Measurements from ENCODE around the gene PLXNA4.

Gene PLXNA4

GRCh38 chr7:132226046-132226956 is 350.0 kb downstream of the PLXNA4 start:
- H3K36me3 Mint-ChIP-seq = no peaks in the 10 kb centered on the region
- ATAC-seq (replicated peaks) (no peak), DNase-seq (no peak)
- no peaks in the 10 kb centered on the region for H3K9me3 Mint-ChIP-seq
- H3K27me3 Mint-ChIP-seq = peaks cover 0 to 10% of the 10 kb centered on the region in 2 donors
- no peak overlapping the region for H3K4me3 Mint-ChIP-seq
- H3K27ac Mint-ChIP-seq = no peak overlapping the region
- H3K4me1 Mint-ChIP-seq = no peaks in the 10 kb centered on the region

- no peak for DNase-seq
- Mint-ChIP-seq H3K4me3 (no peak overlapping the region), H3K36me3 (no peaks in the 10 kb centered on the region), H3K27me3 (peaks cover 0 to 10% of the 10 kb centered on the region in 2 donors), H3K4me1 (no peaks in the 10 kb centered on the region), H3K27ac (no peak overlapping the region), H3K9me3 (no peaks in the 10 kb centered on the region)
- ATAC-seq (replicated peaks) = no peak
Measured at GRCh38 chr7:132225216-132226030, 350.8 kb downstream of the PLXNA4 start.

- H3K36me3 Mint-ChIP-seq = no peaks in the 10 kb centered on the region
- no peaks in the 10 kb centered on the region for H3K4me1 Mint-ChIP-seq
- no peak overlapping the region for H3K27ac Mint-ChIP-seq
- DNase-seq = no peak
- no peaks in the 10 kb centered on the region for H3K9me3 Mint-ChIP-seq
- no peak for ATAC-seq (replicated peaks)
- H3K4me3 Mint-ChIP-seq = no peak overlapping the region
- peaks cover 0 to 5% of the 10 kb centered on the region in 2 donors for H3K27me3 Mint-ChIP-seq
Measured at GRCh38 chr7:132221356-132221755, 354.9 kb downstream of the PLXNA4 start.

- Mint-ChIP-seq H3K27me3 (peaks cover 0 to 5% of the 10 kb centered on the region in 2 donors), H3K9me3 (no peaks in the 10 kb centered on the region), H3K4me1 (no peaks in the 10 kb centered on the region), H3K4me3 (no peak overlapping the region), H3K36me3 (no peaks in the 10 kb centered on the region), H3K27ac (no peak overlapping the region)
- DNase-seq (no peak), ATAC-seq (replicated peaks) (no peak)
Measured at GRCh38 chr7:132220060-132220459, 356.2 kb downstream of the PLXNA4 start.

- Mint-ChIP-seq H3K9me3 (no peaks in the 10 kb centered on the region), H3K4me3 (no peak overlapping the region), H3K36me3 (no peaks in the 10 kb centered on the region), H3K4me1 (no peaks in the 10 kb centered on the region), H3K27me3 (peaks cover 0 to 5% of the 10 kb centered on the region in 2 donors), H3K27ac (no peak overlapping the region)
- DNase-seq = no peak
- ATAC-seq (replicated peaks) = no peak
Measured at GRCh38 chr7:132218876-132219275, 357.4 kb downstream of the PLXNA4 start.

- no peaks in the 10 kb centered on the region for H3K9me3 Mint-ChIP-seq
- no peaks in the 10 kb centered on the region for H3K27me3 Mint-ChIP-seq
- H3K4me3 Mint-ChIP-seq = no peak overlapping the region
- H3K27ac Mint-ChIP-seq = no peak overlapping the region
- no peaks in the 10 kb centered on the region for H3K36me3 Mint-ChIP-seq
- no peaks in the 10 kb centered on the region for H3K4me1 Mint-ChIP-seq
- ATAC-seq (replicated peaks) = no peak
- DNase-seq = no peak
Measured at GRCh38 chr7:132216847-132217525, 359.3 kb downstream of the PLXNA4 start.

GRCh38 chr7:132214452-132214851 is 361.8 kb downstream of the PLXNA4 start:
- Mint-ChIP-seq H3K9me3 (no peaks in the 10 kb centered on the region), H3K27me3 (no peaks in the 10 kb centered on the region), H3K36me3 (no peaks in the 10 kb centered on the region), H3K4me3 (no peak overlapping the region), H3K4me1 (no peaks in the 10 kb centered on the region), H3K27ac (no peak overlapping the region)
- ATAC-seq (replicated peaks) (no peak), DNase-seq (no peak)

- ATAC-seq (replicated peaks) (no peak), DNase-seq (no peak)
- H3K4me1 Mint-ChIP-seq = no peaks in the 10 kb centered on the region
- no peak overlapping the region for H3K27ac Mint-ChIP-seq
- H3K27me3 Mint-ChIP-seq = no peaks in the 10 kb centered on the region
- H3K36me3 Mint-ChIP-seq = no peaks in the 10 kb centered on the region
- no peak overlapping the region for H3K4me3 Mint-ChIP-seq
- no peaks in the 10 kb centered on the region for H3K9me3 Mint-ChIP-seq
Measured at GRCh38 chr7:132213583-132213982, 362.7 kb downstream of the PLXNA4 start.

- Mint-ChIP-seq H3K9me3 (no peaks in the 10 kb centered on the region), H3K4me1 (no peaks in the 10 kb centered on the region), H3K36me3 (no peaks in the 10 kb centered on the region), H3K27ac (no peak overlapping the region), H3K4me3 (no peak overlapping the region), H3K27me3 (peaks cover 0 to 3% of the 10 kb centered on the region in 2 donors)
- DNase-seq (no peak), ATAC-seq (replicated peaks) (no peak)
Measured at GRCh38 chr7:132211971-132212370, 364.3 kb downstream of the PLXNA4 start.

- Mint-ChIP-seq H3K27ac (no peak overlapping the region), H3K36me3 (no peaks in the 10 kb centered on the region), H3K4me1 (no peaks in the 10 kb centered on the region), H3K27me3 (peaks cover 0 to 3% of the 10 kb centered on the region in 2 donors), H3K9me3 (no peaks in the 10 kb centered on the region), H3K4me3 (no peak overlapping the region)
- DNase-seq = no peak
- ATAC-seq (replicated peaks) = no peak
Measured at GRCh38 chr7:132210821-132211220, 365.4 kb downstream of the PLXNA4 start.

- H3K9me3 Mint-ChIP-seq = no peaks in the 10 kb centered on the region
- no peaks in the 10 kb centered on the region for H3K4me1 Mint-ChIP-seq
- ATAC-seq (replicated peaks) (no peak), DNase-seq (no peak)
- H3K27me3 Mint-ChIP-seq = peaks cover 0 to 3% of the 10 kb centered on the region in 2 donors
- H3K36me3 Mint-ChIP-seq = no peaks in the 10 kb centered on the region
- no peak overlapping the region for H3K4me3 Mint-ChIP-seq
- no peak overlapping the region for H3K27ac Mint-ChIP-seq
Measured at GRCh38 chr7:132207782-132208181, 368.5 kb downstream of the PLXNA4 start.

GRCh38 chr7:132207211-132207610 is 369.1 kb downstream of the PLXNA4 start:
- Mint-ChIP-seq H3K4me1 (no peaks in the 10 kb centered on the region), H3K36me3 (no peaks in the 10 kb centered on the region), H3K27ac (no peak overlapping the region), H3K27me3 (peaks cover 0 to 3% of the 10 kb centered on the region in 2 donors), H3K9me3 (no peaks in the 10 kb centered on the region), H3K4me3 (no peak overlapping the region)
- no peak for ATAC-seq (replicated peaks)
- DNase-seq = no peak

- DNase-seq (no peak), ATAC-seq (replicated peaks) (no peak)
- Mint-ChIP-seq H3K4me3 (no peak overlapping the region), H3K27ac (no peak overlapping the region), H3K9me3 (no peaks in the 10 kb centered on the region), H3K27me3 (peaks cover 0 to 3% of the 10 kb centered on the region in 2 donors), H3K36me3 (no peaks in the 10 kb centered on the region), H3K4me1 (no peaks in the 10 kb centered on the region)
Measured at GRCh38 chr7:132206594-132206993, 369.7 kb downstream of the PLXNA4 start.

GRCh38 chr7:132205509-132205908 is 370.8 kb downstream of the PLXNA4 start:
- DNase-seq (no peak), ATAC-seq (replicated peaks) (no peak)
- no peaks in the 10 kb centered on the region for H3K4me1 Mint-ChIP-seq
- no peak overlapping the region for H3K4me3 Mint-ChIP-seq
- no peaks in the 10 kb centered on the region for H3K36me3 Mint-ChIP-seq
- no peaks in the 10 kb centered on the region for H3K9me3 Mint-ChIP-seq
- H3K27me3 Mint-ChIP-seq = peaks cover 0 to 3% of the 10 kb centered on the region in 2 donors
- H3K27ac Mint-ChIP-seq = no peak overlapping the region

Data from stimulated activated naive B cell treated with anti-CD40 and anti-IgM and Interleukin-4, amounts not matched to agents 10 μg/mL and 1 μg/mL and 100 μg/mL, for 72 hours (primary cell).